D721Med (cell line): ENCODE results near the gene COPZ2.
"Not testable (repeated sequence)": the region's sequence is repeated elsewhere in the genome, so short reads cannot be mapped to it uniquely, and the experiment has no call there.

ENCODE experiments used
- DNase-seq: peaks from one replicate; pipeline ENCODE4 v3.0.0; 2011; ENCODE audit warnings: low spot score; ENCODE audit not compliant: insufficient read length
- FAIRE-seq: peaks from 2 replicates; lab custom pipeline; 2011; peaks lifted over from hg19 to GRCh38; lab: Jason Lieb, UNC
- TF ChIP-seq, protein P1 (sequence below): IDR thresholded peaks from 2 replicates; pipeline ENCODE4 v1.5.1; 2012; ENCODE audit warnings: mild to moderate bottlenecking, control low read depth; ENCODE audit not compliant: insufficient read depth; ENCODE audit errors: missing control alignments

The COPZ2 gene

DNA sequence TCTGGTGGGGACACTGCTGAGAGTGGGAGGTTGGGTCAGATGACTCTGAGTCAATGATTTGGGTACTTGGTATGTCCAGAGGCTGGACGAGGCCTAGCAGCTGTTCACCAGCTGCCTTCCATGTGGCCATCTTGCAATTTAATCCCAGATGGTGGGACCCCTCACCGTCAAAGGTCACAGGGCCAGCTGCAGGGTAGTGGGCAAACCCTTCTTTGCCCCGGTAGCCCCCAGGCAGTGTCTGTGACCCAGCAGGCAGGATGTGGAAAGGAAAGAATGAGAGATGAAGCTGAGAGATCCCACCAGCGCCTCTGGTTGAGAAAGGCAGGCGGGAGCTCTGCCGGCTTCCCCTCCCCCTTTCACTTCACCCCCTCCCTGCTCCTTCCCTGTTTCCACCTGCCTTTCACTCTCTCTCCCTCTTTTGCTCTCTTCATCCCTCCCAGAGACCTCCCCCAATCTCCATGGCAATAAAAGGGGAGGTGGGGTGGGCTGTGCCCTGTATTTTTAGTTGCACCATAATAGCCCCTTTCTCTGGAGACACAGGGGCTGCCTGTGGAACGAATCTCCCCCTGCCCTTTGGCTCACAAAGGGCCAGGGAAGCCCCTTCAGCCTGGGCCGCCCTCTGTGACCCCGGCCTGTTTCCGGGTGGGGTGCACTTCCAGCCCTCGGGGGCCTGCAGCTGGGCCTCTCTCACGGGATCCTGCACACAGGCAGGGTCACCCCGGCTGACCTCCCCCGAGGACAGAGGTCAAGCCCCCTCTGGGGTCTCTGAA is 46.5 kb downstream of the COPZ2 start:
- FAIRE-seq (no peak), DNase-seq (no peak)
- TF ChIP-seq, protein P1, sequence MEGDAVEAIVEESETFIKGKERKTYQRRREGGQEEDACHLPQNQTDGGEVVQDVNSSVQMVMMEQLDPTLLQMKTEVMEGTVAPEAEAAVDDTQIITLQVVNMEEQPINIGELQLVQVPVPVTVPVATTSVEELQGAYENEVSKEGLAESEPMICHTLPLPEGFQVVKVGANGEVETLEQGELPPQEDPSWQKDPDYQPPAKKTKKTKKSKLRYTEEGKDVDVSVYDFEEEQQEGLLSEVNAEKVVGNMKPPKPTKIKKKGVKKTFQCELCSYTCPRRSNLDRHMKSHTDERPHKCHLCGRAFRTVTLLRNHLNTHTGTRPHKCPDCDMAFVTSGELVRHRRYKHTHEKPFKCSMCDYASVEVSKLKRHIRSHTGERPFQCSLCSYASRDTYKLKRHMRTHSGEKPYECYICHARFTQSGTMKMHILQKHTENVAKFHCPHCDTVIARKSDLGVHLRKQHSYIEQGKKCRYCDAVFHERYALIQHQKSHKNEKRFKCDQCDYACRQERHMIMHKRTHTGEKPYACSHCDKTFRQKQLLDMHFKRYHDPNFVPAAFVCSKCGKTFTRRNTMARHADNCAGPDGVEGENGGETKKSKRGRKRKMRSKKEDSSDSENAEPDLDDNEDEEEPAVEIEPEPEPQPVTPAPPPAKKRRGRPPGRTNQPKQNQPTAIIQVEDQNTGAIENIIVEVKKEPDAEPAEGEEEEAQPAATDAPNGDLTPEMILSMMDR, result no peak

DNA sequence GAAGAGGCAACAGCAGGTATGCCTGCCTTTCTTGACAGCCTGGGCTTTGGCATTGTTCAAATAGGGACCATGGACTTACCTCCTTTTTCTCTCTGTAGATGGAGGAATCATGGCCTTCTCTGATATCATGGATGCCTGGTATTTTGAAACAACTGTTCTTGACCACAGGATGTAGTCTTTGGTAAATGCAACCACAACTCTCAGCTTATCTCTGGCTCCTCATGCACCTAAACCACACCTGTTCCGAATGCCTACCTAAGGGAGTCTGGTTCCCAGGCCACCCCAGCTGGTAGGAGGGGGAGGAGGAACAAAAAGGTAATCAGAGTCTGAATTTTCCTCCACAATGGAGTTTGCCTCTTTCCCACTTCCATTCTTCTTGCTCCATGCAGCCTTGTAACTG is 47.9 kb downstream of the COPZ2 start:
- FAIRE-seq (no peak), DNase-seq (no peak)
- TF ChIP-seq, protein P1, result no peak

DNA sequence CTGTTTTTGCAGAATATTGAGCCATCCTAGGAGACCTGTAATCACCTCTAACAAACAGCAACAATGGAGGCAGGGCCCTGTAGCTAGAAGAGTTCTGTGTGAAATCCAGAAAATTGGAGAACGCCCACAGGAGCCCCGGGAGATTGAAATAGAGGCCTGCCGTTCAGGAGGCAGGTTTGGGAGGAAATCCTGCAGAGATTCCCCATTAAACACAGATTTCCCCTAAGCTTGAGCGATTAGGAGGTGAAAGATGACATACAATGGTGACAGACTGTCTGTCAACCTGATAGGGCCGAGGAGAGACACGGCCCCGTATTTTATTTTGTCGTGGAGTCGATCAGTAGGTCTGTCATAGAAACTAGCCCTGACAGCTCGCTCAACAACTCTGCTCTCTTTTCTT is 48.4 kb downstream of the COPZ2 start:
- FAIRE-seq, result no peak
- DNase-seq, result no peak
- TF ChIP-seq, protein P1, result no peak

DNA sequence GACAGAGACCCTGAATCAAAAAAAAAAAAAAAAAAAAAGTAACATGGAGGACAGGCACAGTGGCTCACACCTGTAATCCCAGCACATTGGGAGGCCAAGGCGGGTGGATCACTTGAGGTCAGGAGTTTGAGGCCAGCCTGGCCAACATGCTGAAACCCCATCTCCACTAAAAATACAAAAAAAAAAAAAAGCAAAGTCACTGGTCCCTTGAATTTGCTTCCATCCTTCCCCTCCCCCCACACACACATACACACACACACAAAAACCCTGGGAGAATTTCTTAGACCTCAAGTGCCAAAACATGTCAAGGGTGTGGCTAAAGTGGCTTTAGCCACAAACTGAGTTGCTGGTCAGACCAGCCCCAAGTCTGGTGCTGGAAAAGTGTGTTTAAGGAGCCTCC is 49.2 kb downstream of the COPZ2 start:
- not testable (repeated sequence) for FAIRE-seq, DNase-seq

DNA sequence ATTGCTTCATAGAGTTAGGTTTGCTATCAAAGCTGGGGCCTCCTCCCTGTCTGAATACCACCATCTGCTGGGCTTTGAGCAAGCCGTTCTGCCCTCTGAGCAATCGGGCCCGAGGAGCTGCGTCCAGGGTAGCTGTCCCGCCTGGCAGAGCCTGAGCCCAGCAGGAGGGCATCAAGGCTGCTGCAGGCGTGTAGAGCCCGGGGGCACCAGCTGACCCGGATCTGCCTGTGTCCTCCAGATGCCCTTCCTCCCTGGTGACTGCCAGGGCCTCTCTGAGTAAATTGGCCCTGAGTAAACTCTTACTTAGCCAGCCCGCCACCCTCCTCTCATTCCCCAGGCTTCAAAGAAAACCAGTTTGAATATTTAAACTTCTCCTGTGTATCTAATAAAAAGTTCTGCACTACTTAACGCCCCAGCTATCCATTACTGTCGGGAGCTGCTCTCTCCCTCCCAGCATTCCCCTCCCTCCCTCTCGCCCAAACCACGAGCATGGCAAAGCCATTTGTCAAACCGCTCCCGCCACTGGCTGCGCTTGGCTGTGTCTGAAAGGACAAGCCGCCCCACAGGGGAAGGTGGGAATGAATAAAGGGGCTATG is 50.3 kb downstream of the COPZ2 start:
- TF ChIP-seq, protein P1, result no peak
- FAIRE-seq (no peak), DNase-seq (no peak)

DNA sequence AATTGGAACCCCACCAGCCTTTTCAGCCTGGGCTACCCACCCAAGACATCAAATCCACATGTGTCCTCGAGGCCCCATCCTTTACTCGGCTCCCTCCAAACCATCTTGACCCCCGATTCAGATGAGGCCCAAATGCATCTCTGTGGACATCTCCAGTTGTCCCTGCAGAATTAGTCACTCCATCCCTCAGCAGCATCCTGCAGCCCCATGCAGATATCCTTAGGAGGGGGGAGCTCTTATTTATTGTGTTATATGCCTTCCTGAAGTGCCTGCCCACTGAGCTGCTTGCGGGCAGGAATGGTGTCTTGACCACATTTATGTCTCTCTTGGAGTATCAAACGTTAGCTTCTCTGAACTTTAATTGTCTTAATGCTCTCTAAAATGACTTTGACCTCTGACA is 51.1 kb downstream of the COPZ2 start:
- DNase-seq (no peak), FAIRE-seq (no peak)
- TF ChIP-seq, protein P1, result no peak

DNA sequence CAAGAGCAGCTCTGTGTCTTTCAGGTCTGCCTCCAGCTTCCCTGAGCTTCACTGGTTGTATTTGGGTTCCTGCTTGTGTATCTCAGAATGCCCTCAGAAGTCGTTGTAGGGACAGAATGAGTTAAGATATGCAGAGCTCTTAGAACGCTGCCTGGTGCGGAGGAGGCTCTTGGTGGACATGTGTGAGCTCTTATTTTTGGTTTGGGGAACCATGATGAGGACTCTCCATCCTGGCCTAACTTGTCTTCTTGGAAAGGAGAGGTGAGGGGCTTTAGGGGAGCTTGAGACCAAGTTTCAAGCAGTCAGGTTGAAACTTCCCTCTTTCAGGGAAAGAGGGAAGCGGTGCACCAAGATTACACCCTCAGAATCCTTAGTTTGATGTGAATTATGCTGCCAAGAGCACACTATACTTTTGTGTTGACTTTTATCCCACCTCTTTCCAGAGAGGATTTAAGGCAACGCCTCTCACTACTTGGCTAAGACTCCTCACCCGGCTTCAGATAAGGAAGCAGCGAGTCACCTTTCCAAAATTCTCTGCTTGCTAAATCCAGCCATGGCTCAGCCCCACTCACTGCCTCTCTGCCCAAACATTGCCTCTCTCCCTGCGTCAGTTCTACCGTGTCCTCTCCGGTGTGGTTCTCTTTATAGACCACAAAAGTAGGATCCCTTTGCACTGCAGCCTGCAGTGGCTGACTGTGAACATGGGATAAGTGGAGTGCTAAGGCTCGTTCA is 53.9 kb downstream of the COPZ2 start:
- DNase-seq, result no peak
- FAIRE-seq, result no peak
- TF ChIP-seq, protein P1, result no peak
